Left lung (tissue), 10 donors: ENCODE results near the gene PPP1R13B. TPM values are rescaled to one million over a fixed set of nuclear protein-coding genes. Genes with fewer than 3 reads are reported as not detected.

ENCODE experiments used
- ATAC-seq: fragments of 200-7000 bp; cut with Tn5 transposase; one replicate; pipeline ENCODE4 v1.9.1; 2020; ENCODE audit warnings: moderate library complexity
- DNase-seq, 4 donors: peaks; one replicate each; pipeline ENCODE4 v3.0.0-alpha.2; 2013 to 2020
- H3K27ac ChIP-seq, 2 donors: fragments of 200-600 bp; sonication (generic) in 1 of 2; one replicate each; pipeline versions ENCODE4 v1.5.0 to v1.8.0; 2020 to 2021
- H3K27me3 ChIP-seq, 2 donors: fragments of 200-600 bp; sonication (generic) in 1 of 2; one replicate each; pipeline versions ENCODE4 v1.5.0 to v1.8.0; 2020 to 2021
- H3K36me3 ChIP-seq, 2 donors: fragments of 200-600 bp; sonication (generic) in 1 of 2; one replicate each; pipeline versions ENCODE4 v1.5.0 to v1.8.0; 2020 to 2021
- H3K4me1 ChIP-seq, 2 donors: fragments of 200-600 bp; one replicate each; pipeline ENCODE4 v1.8.0; 2021
- H3K4me3 ChIP-seq, 2 donors: fragments of 200-600 bp; sonication (generic) in 1 of 2; one replicate each; pipeline versions ENCODE4 v1.5.0 to v1.8.0; 2020 to 2021; ENCODE audit warnings: mild to moderate bottlenecking in 1 of 2
- H3K9me3 ChIP-seq, 2 donors: fragments of 200-600 bp; sonication (generic) in 1 of 2; one replicate each; pipeline versions ENCODE4 v1.5.0 to v1.8.0; 2020 to 2021
- intact Hi-C, 2 donors: fragments of 100-400 bp; cut with DNase I; formaldehyde crosslinking; loops; one replicate each; pipeline versions ENCODE4 v1.11.2 to v1.14.2; 2022
- polyA plus RNA-seq, 6 donors: library from polyadenylated mRNA; unstranded; fragments of 120-200 nt; gene quantifications; one replicate each; pipeline ENCODE4 v1.2.1, GENCODE V29; 2013; ENCODE audit not compliant: insufficient read length in 6 of 6
- total RNA-seq, 2 donors: library from RNA; stranded (reverse); fragmentation: NEBNext Ultra II Directional; extraction: Animal tissue kit (Norgen Biotek cat#: 25700); gene quantifications; one replicate each; pipeline ENCODE4 v1.2.1, GENCODE V29; 2021
- TF ChIP-seq, protein P1 (sequence below), 2 donors: fragments of 200-600 bp; sonication (generic) in 1 of 2; IDR thresholded peaks; one replicate each; pipeline versions ENCODE4 v1.5.0 to v1.8.0; 2021; ENCODE audit warnings: antibody characterized with exemption in 2 of 2
- donor health status: DM: no; HTN: yes; CAD: no.
- donor health status: DM: no; HTN: no; CAD: no.

PPP1R13B gene
- total and polyA plus RNA-seq, 8 donors, result 48.0 to 86.9 (median 61.7) TPM

DNA sequence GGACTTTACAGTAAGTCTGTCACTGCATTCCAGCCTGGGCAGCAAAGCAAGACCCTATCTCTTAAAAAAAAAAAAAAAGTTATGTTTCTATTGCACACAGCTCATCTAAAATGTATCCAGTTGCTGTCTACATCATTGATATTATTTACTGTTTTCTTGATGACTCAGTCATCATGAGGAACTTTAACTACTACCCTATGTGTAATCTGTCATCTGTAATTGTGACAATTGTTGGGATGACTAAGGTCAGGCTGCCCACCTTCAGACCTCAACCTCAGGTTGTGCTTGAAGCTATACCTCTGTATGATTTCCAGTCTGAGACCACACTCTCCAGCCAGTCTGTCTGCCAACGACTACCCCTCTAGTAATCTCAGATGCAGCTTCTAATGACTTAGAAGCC, 15.3 kb downstream of the PPP1R13B start:
- no peak overlapping the region for H3K27ac ChIP-seq
- intact Hi-C loops, result no loop called here
- H3K36me3 ChIP-seq, result no peaks in the 10 kb centered on the region
- H3K27me3 ChIP-seq, result no peaks in the 10 kb centered on the region
- TF ChIP-seq, protein P1, sequence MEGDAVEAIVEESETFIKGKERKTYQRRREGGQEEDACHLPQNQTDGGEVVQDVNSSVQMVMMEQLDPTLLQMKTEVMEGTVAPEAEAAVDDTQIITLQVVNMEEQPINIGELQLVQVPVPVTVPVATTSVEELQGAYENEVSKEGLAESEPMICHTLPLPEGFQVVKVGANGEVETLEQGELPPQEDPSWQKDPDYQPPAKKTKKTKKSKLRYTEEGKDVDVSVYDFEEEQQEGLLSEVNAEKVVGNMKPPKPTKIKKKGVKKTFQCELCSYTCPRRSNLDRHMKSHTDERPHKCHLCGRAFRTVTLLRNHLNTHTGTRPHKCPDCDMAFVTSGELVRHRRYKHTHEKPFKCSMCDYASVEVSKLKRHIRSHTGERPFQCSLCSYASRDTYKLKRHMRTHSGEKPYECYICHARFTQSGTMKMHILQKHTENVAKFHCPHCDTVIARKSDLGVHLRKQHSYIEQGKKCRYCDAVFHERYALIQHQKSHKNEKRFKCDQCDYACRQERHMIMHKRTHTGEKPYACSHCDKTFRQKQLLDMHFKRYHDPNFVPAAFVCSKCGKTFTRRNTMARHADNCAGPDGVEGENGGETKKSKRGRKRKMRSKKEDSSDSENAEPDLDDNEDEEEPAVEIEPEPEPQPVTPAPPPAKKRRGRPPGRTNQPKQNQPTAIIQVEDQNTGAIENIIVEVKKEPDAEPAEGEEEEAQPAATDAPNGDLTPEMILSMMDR (IDR thresholded peaks at IDR 0.05), result no peak
- H3K4me3 ChIP-seq, result no peak overlapping the region
- DNase-seq, result no peak
- no peak for ATAC-seq
- no peaks in the 10 kb centered on the region for H3K9me3 ChIP-seq
- H3K4me1 ChIP-seq, result peaks cover 10 to 21% of the 10 kb centered on the region in 2 donors

DNA sequence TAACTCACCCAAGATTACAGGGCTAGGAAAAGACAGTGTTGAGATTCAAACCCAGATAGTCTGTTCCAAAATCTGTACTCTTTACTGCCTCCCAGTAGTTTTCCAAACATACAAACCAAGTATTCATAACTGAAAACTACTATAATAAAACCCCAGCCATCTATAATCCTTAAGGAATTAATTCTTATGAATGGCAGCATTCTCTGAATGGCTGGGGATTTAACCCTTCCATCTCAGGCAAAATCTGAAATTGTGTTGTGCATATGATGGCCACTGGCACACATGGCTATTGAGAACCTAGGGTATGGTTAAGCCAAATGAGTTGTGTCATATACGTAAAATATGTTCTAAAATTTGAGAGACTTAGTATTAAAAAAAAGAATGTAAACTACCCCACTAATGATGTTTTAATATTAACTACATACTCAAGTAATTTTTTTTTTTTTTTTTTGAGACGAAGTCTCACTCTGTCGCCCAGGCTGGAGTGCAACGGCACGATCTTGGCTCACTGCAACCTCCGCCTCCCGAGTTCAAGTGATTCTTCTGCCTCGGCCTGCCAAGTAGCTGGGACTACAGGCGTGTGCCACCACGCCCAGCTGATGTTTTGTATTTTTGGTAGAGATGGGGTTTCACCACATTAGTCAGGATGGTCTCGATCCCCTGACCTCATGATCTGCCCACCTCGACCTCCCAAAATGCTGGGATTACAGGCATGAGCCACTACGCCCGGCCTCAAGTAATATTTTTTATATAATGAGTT, 16.7 kb downstream of the PPP1R13B start:
- H3K4me3 ChIP-seq, result no peak overlapping the region
- TF ChIP-seq, protein P1 (IDR thresholded peaks at IDR 0.05), result no peak
- no peaks in the 10 kb centered on the region for H3K36me3 ChIP-seq
- no peaks in the 10 kb centered on the region for H3K9me3 ChIP-seq
- no peak for ATAC-seq
- DNase-seq, result no peak
- intact Hi-C loops, result no loop called here
- no peaks in the 10 kb centered on the region for H3K27me3 ChIP-seq
- H3K4me1 ChIP-seq, result peaks cover 8 to 21% of the 10 kb centered on the region in 2 donors
- H3K27ac ChIP-seq, result no peak overlapping the region

DNA sequence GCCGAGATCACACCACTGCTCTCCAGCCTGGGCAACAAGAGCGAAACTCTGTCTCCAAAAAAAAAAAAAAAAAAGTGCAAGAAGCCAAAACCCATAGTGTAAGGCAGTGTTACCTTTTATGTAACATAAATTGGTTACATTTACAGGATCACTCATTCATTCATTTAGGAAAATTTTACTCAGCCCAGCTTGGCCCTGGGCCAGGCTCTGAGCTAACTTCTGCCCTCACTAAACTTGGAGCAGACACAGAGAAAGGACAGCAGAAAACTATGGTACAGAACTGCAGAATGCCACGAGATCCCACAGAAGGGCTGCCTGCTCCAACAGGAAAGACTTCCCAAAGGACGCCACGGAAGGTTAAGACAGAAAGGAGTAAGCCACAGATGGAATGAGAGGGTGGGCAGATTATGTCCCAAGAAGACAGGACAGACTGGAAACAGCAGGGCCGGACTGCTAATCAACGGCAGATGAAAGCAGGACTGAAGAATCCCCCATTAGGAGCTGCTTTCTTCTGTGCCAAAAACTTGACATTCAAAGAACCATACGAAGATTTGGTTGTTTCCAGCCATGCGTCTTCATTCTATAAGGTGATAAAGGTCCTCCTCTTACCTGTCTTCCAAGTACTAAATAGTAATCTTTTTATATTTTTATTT, 18.9 kb downstream of the PPP1R13B start:
- peak; percentile 8 for ATAC-seq

DNA sequence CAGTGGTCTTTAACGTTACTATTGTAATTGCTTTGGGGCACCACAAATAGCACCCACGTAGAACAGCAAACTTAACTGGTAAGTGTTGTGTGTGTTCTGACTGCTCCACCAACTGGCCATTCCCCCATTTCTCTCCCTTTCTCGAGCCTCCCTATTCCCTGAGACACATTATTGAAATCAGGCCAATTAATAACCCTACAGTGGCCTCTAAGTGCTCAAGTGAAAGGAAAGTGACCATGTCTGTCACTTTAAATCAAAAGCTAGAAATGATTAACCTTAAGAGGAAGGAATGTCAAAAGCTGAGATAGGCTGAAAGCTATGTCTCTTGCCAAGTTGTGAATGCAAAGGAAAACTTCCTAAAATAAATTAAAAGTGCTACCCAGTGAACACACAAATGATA, 22.3 kb downstream of the PPP1R13B start:
- Histone ChIP-seq H3K27ac (peak overlapping the region; percentile 38 to 45), H3K27me3 (peaks cover 0 to 15% of the 10 kb centered on the region in 2 donors), H3K4me1 (peaks cover 14 to 31% of the 10 kb centered on the region in 2 donors), H3K9me3 (no peaks in the 10 kb centered on the region), H3K36me3 (no peaks in the 10 kb centered on the region), H3K4me3 (no peak overlapping the region)
- intact Hi-C loops, result no loop called here
- ATAC-seq (peak; percentile 80), DNase-seq (peak in 1 of 4 donors; percentile 35)
- TF ChIP-seq, protein P1 (IDR thresholded peaks at IDR 0.05), result no peak

More for the DNA sequence above, 18.9 kb downstream of the PPP1R13B start:
- Histone ChIP-seq H3K27ac (peak overlapping the region; percentile 13 to 42), H3K36me3 (no peaks in the 10 kb centered on the region), H3K27me3 (no peaks in the 10 kb centered on the region), H3K4me1 (peaks cover 8 to 23% of the 10 kb centered on the region in 2 donors), H3K9me3 (no peaks in the 10 kb centered on the region), H3K4me3 (no peak overlapping the region)
- TF ChIP-seq, protein P1 (IDR thresholded peaks at IDR 0.05), result no peak
- intact Hi-C loops, result no loop called here
- peak in 1 of 4 donors; percentile 44 for DNase-seq

DNA sequence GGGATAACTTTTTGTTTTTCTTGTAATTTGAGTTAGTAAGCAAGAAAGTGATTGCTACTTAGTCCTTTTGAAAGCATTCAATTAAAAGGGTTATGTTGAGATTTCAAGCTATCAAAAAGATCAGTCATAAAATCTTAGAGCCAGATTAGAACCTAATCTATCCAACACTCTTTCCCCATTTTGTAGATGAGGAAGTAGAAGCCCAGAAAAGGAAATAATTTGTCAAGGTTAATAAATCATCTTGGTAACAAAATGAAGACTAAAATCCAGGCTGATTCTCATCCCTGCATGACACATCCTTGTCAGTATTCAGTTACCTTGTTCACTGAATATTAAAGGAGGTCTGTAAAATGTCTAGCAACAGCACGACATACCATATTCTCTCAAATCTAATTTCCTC, 26.5 kb downstream of the PPP1R13B start:
- H3K36me3 ChIP-seq, result no peaks in the 10 kb centered on the region
- peaks cover 0 to 15% of the 10 kb centered on the region in 2 donors for H3K27me3 ChIP-seq
- DNase-seq (no peak), ATAC-seq (no peak)
- H3K9me3 ChIP-seq, result no peaks in the 10 kb centered on the region
- H3K4me3 ChIP-seq, result no peak overlapping the region
- intact Hi-C loops, result no loop called here
- TF ChIP-seq, protein P1 (IDR thresholded peaks at IDR 0.05), result no peak
- no peak overlapping the region for H3K27ac ChIP-seq
- peaks cover 6 to 14% of the 10 kb centered on the region in 2 donors for H3K4me1 ChIP-seq
